Adrenal gland (tissue), 5 donors: ENCODE results near the gene TSPY10.
"Not testable (repeated sequence)": the region's sequence is repeated elsewhere in the genome, so short reads cannot be mapped to it uniquely, and the experiment has no call there.

Experiments
- CTCF ChIP-seq, 6 experiments: fragments of 450-650 bp in 4 of 6; fragments of 200-600 bp in 2 of 6; sonication (generic) in 1 of 6; IDR thresholded peaks; 1 replicate in 5 of 6; 2 replicates in 1 of 6; pipeline versions ENCODE4 v1.5.1 to v1.8.0; 2016 to 2021; ENCODE audit warnings: antibody characterized with exemption in 6 of 6, mild to moderate bottlenecking in 2 of 6, moderate library complexity in 1 of 6
- POLR2A ChIP-seq, 2 donors: fragments of 450-650 bp; IDR thresholded peaks; one replicate each; pipeline ENCODE4 v1.6.1; 2017; ENCODE audit warnings: antibody characterized with exemption in 2 of 2, mild to moderate bottlenecking in 2 of 2, moderate library complexity in 1 of 2
- donor health status: DM: no; HTN: no; CAD: no.

GRCh38 chrY:9516287-9516686 lies 11.4 kb upstream of the TSPY10 start:
- TF ChIP-seq CTCF, POLR2A (IDR thresholded peaks at IDR 0.05): not testable (repeated sequence)
